ENCODE results near the gene CALCR. TPM values are rescaled to one million over a fixed set of nuclear protein-coding genes. Genes with fewer than 3 reads are reported as not detected.
"Not testable (repeated sequence)": the region's sequence is repeated elsewhere in the genome, so short reads cannot be mapped to it uniquely, and the experiment has no call there.

CALCR gene
- total RNA-seq, 4 donors from 2014 or later: not detected

- Histone ChIP-seq H3K36me3 (no peaks in the 10 kb centered on the region), H3K27ac (no peak overlapping the region), H3K4me1 (no peaks in the 10 kb centered on the region), H3K9me3 (no peaks in the 10 kb centered on the region), H3K4me3 (no peak overlapping the region), H3K27me3 (no peaks in the 10 kb centered on the region)
- no peak for DNase-seq
- TF ChIP-seq POLR2A (IDR thresholded peaks at IDR 0.05) (no peak), CTCF (IDR thresholded peaks at IDR 0.05) (no peak)
Observed at GRCh38 chr7:93601363-93601762, 26.8 kb upstream of the CALCR start.

GRCh38 chr7:93594250-93594649 is 19.7 kb upstream of the CALCR start:
- DNase-seq: no peak
- Histone ChIP-seq H3K4me3 (no peak overlapping the region), H3K27me3 (no peaks in the 10 kb centered on the region), H3K27ac (no peak overlapping the region), H3K4me1 (no peaks in the 10 kb centered on the region), H3K9me3 (no peaks in the 10 kb centered on the region), H3K36me3 (no peaks in the 10 kb centered on the region)
- no peak for TF ChIP-seq CTCF (IDR thresholded peaks at IDR 0.05)
- no peak for TF ChIP-seq POLR2A (IDR thresholded peaks at IDR 0.05)

- no peak overlapping the region for H3K27ac ChIP-seq
- no peaks in the 10 kb centered on the region for H3K4me1 ChIP-seq
- H3K36me3 ChIP-seq: no peaks in the 10 kb centered on the region
- no peak for DNase-seq
- H3K27me3 ChIP-seq: no peaks in the 10 kb centered on the region
- no peaks in the 10 kb centered on the region for H3K9me3 ChIP-seq
- TF ChIP-seq POLR2A (IDR thresholded peaks at IDR 0.05) (no peak), CTCF (IDR thresholded peaks at IDR 0.05) (no peak)
- no peak overlapping the region for H3K4me3 ChIP-seq
Observed at GRCh38 chr7:93592588-93593266, 18.2 kb upstream of the CALCR start.

- DNase-seq, H3K9me3 ChIP-seq, H3K27me3 ChIP-seq, H3K36me3 ChIP-seq, H3K4me1 ChIP-seq, H3K4me3 ChIP-seq, H3K27ac ChIP-seq: not testable (repeated sequence)
Observed at GRCh38 chr7:93591224-93592050, 16.9 kb upstream of the CALCR start.

GRCh38 chr7:93586479-93586865 is 11.9 kb upstream of the CALCR start:
- DNase-seq, H3K27ac ChIP-seq, H3K4me1 ChIP-seq, H3K27me3 ChIP-seq, H3K4me3 ChIP-seq, H3K9me3 ChIP-seq, H3K36me3 ChIP-seq: not testable (repeated sequence)

- not testable (repeated sequence) for H3K27me3 ChIP-seq, H3K27ac ChIP-seq, H3K4me3 ChIP-seq, H3K9me3 ChIP-seq, H3K36me3 ChIP-seq, DNase-seq, H3K4me1 ChIP-seq
Observed at GRCh38 chr7:93585694-93586478, 11.4 kb upstream of the CALCR start.

- no peak for DNase-seq
- no peaks in the 10 kb centered on the region for H3K36me3 ChIP-seq
- no peaks in the 10 kb centered on the region for H3K9me3 ChIP-seq
- H3K4me1 ChIP-seq: no peaks in the 10 kb centered on the region
- H3K27ac ChIP-seq: no peak overlapping the region
- no peak overlapping the region for H3K4me3 ChIP-seq
- H3K27me3 ChIP-seq: no peaks in the 10 kb centered on the region
- TF ChIP-seq POLR2A (IDR thresholded peaks at IDR 0.05) (no peak), CTCF (IDR thresholded peaks at IDR 0.05) (no peak)
Observed at GRCh38 chr7:93579431-93579830, 4.9 kb upstream of the CALCR start.
